HepG2 (cell line): ENCODE results near the gene SUSD3. TPM values are rescaled to one million over a fixed set of nuclear protein-coding genes. Genes with fewer than 3 reads are reported as not detected.

Experiments
- FOXJ3 ChIP-seq: sonication (generic); formaldehyde crosslinking; IDR thresholded peaks from 2 replicates; pipeline ENCODE4 v1.4.0; 2020; ENCODE audit warnings: missing genetic modification reagents, mild to moderate bottlenecking, borderline replicate concordance
- FOXO4 ChIP-seq: sonication (generic); formaldehyde crosslinking; conservative IDR thresholded peaks from 2 replicates; pipeline ENCODE4 v1.8.1; 2023; ENCODE audit warnings: missing genetic modification reagents
- HNF1B ChIP-seq: sonication (generic); formaldehyde crosslinking; IDR thresholded peaks from 2 replicates; pipeline ENCODE4 v1.5.1; 2020; ENCODE audit warnings: mild to moderate bottlenecking, moderate library complexity, missing genetic modification reagents
- KLF12 ChIP-seq: sonication (generic); formaldehyde crosslinking; IDR thresholded peaks from 2 replicates; pipeline ENCODE4 v1.4.0; 2020; ENCODE audit warnings: missing genetic modification reagents, borderline replicate concordance
- MTA1 ChIP-seq: sonication (generic); formaldehyde crosslinking; IDR thresholded peaks from 2 replicates; pipeline ENCODE4 v1.4.0; 2020; ENCODE audit warnings: missing genetic modification reagents, mild to moderate bottlenecking, borderline replicate concordance
- PHF5A ChIP-seq: IDR thresholded peaks from one replicate; pipeline ENCODE4 v1.6.1; 2018; ENCODE audit warnings: low read depth, missing genetic modification reagents; ENCODE audit not compliant: unreplicated experiment
- PRDM15 ChIP-seq: sonication (generic); formaldehyde crosslinking; IDR thresholded peaks from 2 replicates; pipeline ENCODE4 v1.4.0; 2020; ENCODE audit warnings: missing genetic modification reagents
- REXO4 ChIP-seq: sonication (generic); formaldehyde crosslinking; IDR thresholded peaks from 2 replicates; pipeline ENCODE4 v1.8.0; 2022; ENCODE audit warnings: missing genetic modification reagents, mild to moderate bottlenecking, borderline replicate concordance
- RFXANK ChIP-seq: IDR thresholded peaks from 2 replicates; pipeline ENCODE4 v1.6.1; 2016
- THAP8 ChIP-seq: sonication (generic); formaldehyde crosslinking; IDR thresholded peaks from 2 replicates; pipeline ENCODE4 v1.5.1; 2020; ENCODE audit warnings: missing genetic modification reagents, mild to moderate bottlenecking, borderline replicate concordance
- ZGPAT ChIP-seq: IDR thresholded peaks from 2 replicates; pipeline ENCODE4 v1.6.1; 2016; ENCODE audit warnings: mild to moderate bottlenecking
- ZNF121 ChIP-seq: sonication (generic); formaldehyde crosslinking; IDR thresholded peaks from 2 replicates; pipeline ENCODE4 v1.5.0; 2020; ENCODE audit warnings: mild to moderate bottlenecking, missing genetic modification reagents
- ZNF703 ChIP-seq: sonication (generic); formaldehyde crosslinking; IDR thresholded peaks from 2 replicates; pipeline ENCODE4 v1.5.1; 2020; ENCODE audit warnings: missing genetic modification reagents, mild to moderate bottlenecking, moderate library complexity, borderline replicate concordance
- ZNF768 ChIP-seq: sonication (generic); formaldehyde crosslinking; IDR thresholded peaks from 2 replicates; pipeline ENCODE4 v1.4.0; 2020; ENCODE audit warnings: missing genetic modification reagents
- polyA plus RNA-seq, 8 experiments: library from polyadenylated mRNA; depleted of rRNA in 3 of 8; stranded (reverse) in 7 of 8; unstranded in 1 of 8; fragments of >200 nt; fragmentation: Illumina TruSeq in 4 of 8; extraction: Trizol in 4 of 8; gene quantifications; 2 replicates each; pipeline versions ENCODE4 v1.2.1 to v1.2.3, GENCODE V29; 2011 to 2016; ENCODE audit warnings: low read depth in 4 of 8, missing spikeins in 1 of 8, mixed read lengths in 1 of 8; ENCODE audit not compliant: insufficient read depth in 1 of 8
- total RNA-seq, 5 experiments: library from RNA; depleted of rRNA; stranded (reverse); fragments of >200 nt; fragmentation: Illumina TruSeq; extraction: Trizol; gene quantifications; 2 replicates each; pipeline ENCODE4 v1.2.3, GENCODE V29; 2016; ENCODE audit warnings: low read depth in 1 of 5
- TF ChIP-seq, protein P1 (sequence below): sonication (generic); formaldehyde crosslinking; IDR thresholded peaks from 2 replicates; pipeline ENCODE4 v1.4.0; 2020; ENCODE audit warnings: missing genetic modification reagents, mild to moderate bottlenecking, borderline replicate concordance

SUSD3 gene
- total and polyA plus RNA-seq, 2 of the 13 experiments (the other 11 are each of a cell fraction or from before 2014, with no cell fraction given) = 7.0 to 9.1 TPM

DNA sequence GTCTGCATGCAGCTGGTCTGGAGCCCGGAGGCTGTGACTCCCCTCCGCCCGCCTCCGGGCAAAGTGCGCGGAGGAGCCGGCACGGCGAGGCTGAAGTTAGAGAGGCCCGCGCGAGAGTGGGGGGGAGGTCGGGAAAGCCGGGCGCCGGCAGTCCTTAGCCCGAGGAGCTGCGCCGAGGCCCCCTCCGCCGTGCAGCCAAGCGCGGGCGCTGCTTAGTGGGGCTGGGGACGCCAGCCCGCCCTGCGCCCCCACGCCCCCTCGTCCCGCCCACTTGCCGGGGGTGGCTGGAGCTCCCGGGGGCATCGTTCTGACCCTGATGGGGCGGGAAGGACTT is 75.1 kb downstream of the SUSD3 start (continued):
- TF ChIP-seq PRDM15 (CRISPR knock-in tag) (peak; percentile 82; the same call in 1 of the 2 replicates), THAP8 (no peak), ZNF121 (0 out of 2 replicates have a peak, but pooled peaks have one; percentile 3), FOXO4 (CRISPR knock-in tag) (no peak), PHF5A (CRISPR knock-in tag) (no peak), RFXANK (CRISPR knock-in tag) (0 out of 2 replicates have a peak, but pooled peaks have one; percentile 36), MTA1 (CRISPR knock-in tag) (0 out of 2 replicates have a peak, but pooled peaks have one; percentile 17), KLF12 (0 out of 2 replicates have a peak, but pooled peaks have one; percentile 37), ZNF703 (CRISPR knock-in tag) (peak; percentile 80; the same call in 1 of the 2 replicates), HNF1B (CRISPR knock-in tag) (no peak), REXO4 (CRISPR knock-in tag) (0 out of 2 replicates have a peak, but pooled peaks have one; percentile 28), ZGPAT (peak; percentile 81), ZNF768 (CRISPR knock-in tag) (peak; percentile 27; the same call in 1 of the 2 replicates), FOXJ3 (CRISPR knock-in tag) (0 out of 2 replicates have a peak, but pooled peaks have one; percentile 6)
- TF ChIP-seq, protein P1, sequence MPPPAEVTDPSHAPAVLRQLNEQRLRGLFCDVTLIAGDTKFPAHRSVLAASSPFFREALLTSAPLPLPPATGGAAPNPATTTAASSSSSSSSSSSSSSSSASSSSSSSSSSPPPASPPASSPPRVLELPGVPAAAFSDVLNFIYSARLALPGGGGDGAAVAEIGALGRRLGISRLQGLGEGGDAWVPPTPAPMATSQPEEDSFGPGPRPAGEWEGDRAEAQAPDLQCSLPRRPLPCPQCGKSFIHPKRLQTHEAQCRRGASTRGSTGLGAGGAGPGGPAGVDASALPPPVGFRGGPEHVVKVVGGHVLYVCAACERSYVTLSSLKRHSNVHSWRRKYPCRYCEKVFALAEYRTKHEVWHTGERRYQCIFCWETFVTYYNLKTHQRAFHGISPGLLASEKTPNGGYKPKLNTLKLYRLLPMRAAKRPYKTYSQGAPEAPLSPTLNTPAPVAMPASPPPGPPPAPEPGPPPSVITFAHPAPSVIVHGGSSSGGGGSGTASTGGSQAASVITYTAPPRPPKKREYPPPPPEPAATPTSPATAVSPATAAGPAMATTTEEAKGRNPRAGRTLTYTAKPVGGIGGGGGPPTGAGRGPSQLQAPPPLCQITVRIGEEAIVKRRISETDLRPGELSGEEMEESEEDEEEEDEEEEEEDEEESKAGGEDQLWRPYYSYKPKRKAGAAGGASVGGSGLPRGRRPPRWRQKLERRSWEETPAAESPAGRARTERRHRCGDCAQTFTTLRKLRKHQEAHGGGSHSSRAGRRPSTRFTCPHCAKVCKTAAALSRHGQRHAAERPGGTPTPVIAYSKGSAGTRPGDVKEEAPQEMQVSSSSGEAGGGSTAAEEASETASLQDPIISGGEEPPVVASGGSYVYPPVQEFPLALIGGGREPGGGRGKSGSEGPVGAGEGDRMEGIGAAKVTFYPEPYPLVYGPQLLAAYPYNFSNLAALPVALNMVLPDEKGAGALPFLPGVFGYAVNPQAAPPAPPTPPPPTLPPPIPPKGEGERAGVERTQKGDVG (CRISPR knock-in tag) = no peak
